ENCODE data around the gene NUDT4.
"Not testable (repeated sequence)": the region's sequence is repeated elsewhere in the genome, so short reads cannot be mapped to it uniquely, and the experiment has no call there.

The NUDT4 gene

DNA sequence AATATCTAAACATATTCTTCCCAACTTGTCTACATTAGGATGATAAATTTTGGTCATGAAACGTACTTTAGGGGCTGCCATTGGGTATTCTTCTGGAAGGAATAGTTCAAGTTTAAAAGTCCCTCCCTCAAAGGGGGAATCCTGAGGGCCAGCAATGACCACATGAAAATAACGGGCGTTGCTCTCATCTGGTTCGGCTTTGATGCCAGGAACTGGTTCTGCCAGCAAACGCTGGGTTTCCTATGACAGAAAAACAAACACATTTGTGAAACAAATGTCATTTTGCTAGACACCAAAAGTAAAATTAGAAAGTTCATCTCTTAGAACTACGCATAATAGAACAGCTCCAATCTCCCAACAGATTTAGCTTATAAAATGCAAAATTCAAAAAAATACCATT, 33.3 kb downstream of the NUDT4 start:
- H3K4me3 ChIP-seq (ENCODE audit: low read length); DNase-seq; H3K79me1 ChIP-seq (ENCODE audit: low read length); H2BK15ac ChIP-seq (replicated peaks; ENCODE audit: low read depth); H3K56ac ChIP-seq (ENCODE audit: low read length); H2AK5ac ChIP-seq (ENCODE audit: low read length); H2BK120ac ChIP-seq (ENCODE audit: low read depth, low read length); H3K27ac ChIP-seq (ENCODE audit: low read depth, low read length); H4K5ac ChIP-seq (ENCODE audit: low read length); H2BK5ac ChIP-seq (ENCODE audit: low read length); H3K36me3 ChIP-seq (ENCODE audit: control insufficient read depth, insufficient read depth, low read length); H3K4me1 ChIP-seq (ENCODE audit: control insufficient read depth, low read depth, low read length); H3K18ac ChIP-seq (ENCODE audit: low read length); H3K4me2 ChIP-seq (ENCODE audit: low read length); H3K9ac ChIP-seq (ENCODE audit: low read length); H3K4ac ChIP-seq (ENCODE audit: low read depth, low read length); H3K27me3 ChIP-seq (ENCODE audit: insufficient read depth, low read length, poor library complexity); H3K23ac ChIP-seq (ENCODE audit: low read length); H4K8ac ChIP-seq (ENCODE audit: low read depth, low read length): not testable (repeated sequence)
- 100% methylated on average over 1 of the region's 6 CpGs for WGBS (ENCODE audit: extremely low coverage, insufficient coverage, low lambda C conversion rate)
- H3K79me2 ChIP-seq (ENCODE audit: control insufficient read depth, insufficient read depth, low read length) = peaks cover 36% of the 10 kb centered on the region

DNA sequence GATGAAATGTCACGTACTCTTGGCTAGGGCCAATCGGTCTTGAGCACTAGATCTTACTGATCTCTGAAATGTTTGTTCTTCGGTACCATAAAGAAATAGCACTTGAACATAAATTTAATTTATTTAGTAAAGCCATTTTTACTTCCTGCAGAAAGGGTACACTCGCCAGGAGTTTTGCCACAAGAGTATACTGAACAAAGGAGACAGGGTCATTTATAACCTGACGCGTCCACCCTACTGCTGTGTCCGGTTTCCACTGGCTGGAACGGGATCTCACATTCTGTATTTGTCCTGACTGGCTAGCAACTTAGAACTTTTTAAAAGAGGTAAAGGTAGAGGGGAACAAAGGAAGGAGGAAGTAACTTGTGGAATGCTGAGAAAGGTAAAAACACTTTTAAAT, 34.7 kb downstream of the NUDT4 start:
- H3K23ac ChIP-seq (ENCODE audit: low read length); H3K9ac ChIP-seq (ENCODE audit: low read length); H2BK15ac ChIP-seq (replicated peaks; ENCODE audit: low read depth); H4K8ac ChIP-seq (ENCODE audit: low read depth, low read length); H3K27me3 ChIP-seq (ENCODE audit: insufficient read depth, low read length, poor library complexity); H3K36me3 ChIP-seq (ENCODE audit: control insufficient read depth, insufficient read depth, low read length); H2BK5ac ChIP-seq (ENCODE audit: low read length); H3K79me1 ChIP-seq (ENCODE audit: low read length); H2AK5ac ChIP-seq (ENCODE audit: low read length); H3K4me3 ChIP-seq (ENCODE audit: low read length); DNase-seq; H3K4me2 ChIP-seq (ENCODE audit: low read length); H3K27ac ChIP-seq (ENCODE audit: low read depth, low read length); H3K56ac ChIP-seq (ENCODE audit: low read length); H3K4ac ChIP-seq (ENCODE audit: low read depth, low read length); H3K4me1 ChIP-seq (ENCODE audit: control insufficient read depth, low read depth, low read length); H3K18ac ChIP-seq (ENCODE audit: low read length); H4K5ac ChIP-seq (ENCODE audit: low read length); H2BK120ac ChIP-seq (ENCODE audit: low read depth, low read length): not testable (repeated sequence)
- H3K79me2 ChIP-seq (ENCODE audit: control insufficient read depth, insufficient read depth, low read length) = peaks cover 48% of the 10 kb centered on the region
- no CpG with 5 or more reads among the region's 8 CpGs for WGBS (ENCODE audit: extremely low coverage, insufficient coverage, low lambda C conversion rate)

DNA sequence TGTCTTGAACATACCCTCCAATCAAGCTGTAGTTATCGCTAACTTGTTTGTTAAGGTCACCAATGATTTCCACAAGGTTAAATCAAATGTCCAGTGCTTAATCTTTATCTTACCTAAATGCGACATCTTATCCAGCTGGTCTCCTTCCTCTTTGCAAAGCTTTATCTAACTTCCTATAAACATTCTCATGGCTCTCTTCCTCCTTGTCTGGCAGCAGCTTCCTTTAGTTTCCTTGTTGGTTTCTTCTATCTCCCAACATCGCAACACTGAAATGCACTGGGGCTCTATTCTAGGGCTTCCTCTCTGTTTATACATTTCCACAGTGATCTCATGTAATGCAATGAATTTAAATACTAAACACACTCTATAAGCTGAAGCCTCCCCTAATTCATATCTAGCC, 35.3 kb downstream of the NUDT4 start:
- peaks cover 52% of the 10 kb centered on the region for H3K79me2 ChIP-seq (ENCODE audit: control insufficient read depth, insufficient read depth, low read length)
- H4K8ac ChIP-seq (ENCODE audit: low read depth, low read length) = no peak overlapping the region
- no peak overlapping the region for H3K9ac ChIP-seq (ENCODE audit: low read length)
- H3K4me2 ChIP-seq (ENCODE audit: low read length) = no peak overlapping the region
- no peak overlapping the region for H4K5ac ChIP-seq (ENCODE audit: low read length)
- no peak overlapping the region for H3K23ac ChIP-seq (ENCODE audit: low read length)
- H3K79me1 ChIP-seq (ENCODE audit: low read length) = peaks cover 6% of the 10 kb centered on the region
- no peak overlapping the region for H2BK15ac ChIP-seq (replicated peaks; ENCODE audit: low read depth)
- H3K4ac ChIP-seq (ENCODE audit: low read depth, low read length) = no peak overlapping the region
- WGBS (ENCODE audit: extremely low coverage, insufficient coverage, low lambda C conversion rate) = no CpG with 5 or more reads among the region's 3 CpGs
- H3K4me3 ChIP-seq (ENCODE audit: low read length) = no peak overlapping the region
- H2AK5ac ChIP-seq (ENCODE audit: low read length) = no peak overlapping the region
- no peak overlapping the region for H2BK5ac ChIP-seq (ENCODE audit: low read length)
- no peak for DNase-seq
- H3K18ac ChIP-seq (ENCODE audit: low read length) = no peak overlapping the region
- H2BK120ac ChIP-seq (ENCODE audit: low read depth, low read length) = no peak overlapping the region
- H3K27me3 ChIP-seq (ENCODE audit: insufficient read depth, low read length, poor library complexity) = no peaks in the 10 kb centered on the region
- H3K4me1 ChIP-seq (ENCODE audit: control insufficient read depth, low read depth, low read length) = no peaks in the 10 kb centered on the region
- no peak overlapping the region for H3K56ac ChIP-seq (ENCODE audit: low read length)
- no peak overlapping the region for H3K27ac ChIP-seq (ENCODE audit: low read depth, low read length)
- no peaks in the 10 kb centered on the region for H3K36me3 ChIP-seq (ENCODE audit: control insufficient read depth, insufficient read depth, low read length)

DNA sequence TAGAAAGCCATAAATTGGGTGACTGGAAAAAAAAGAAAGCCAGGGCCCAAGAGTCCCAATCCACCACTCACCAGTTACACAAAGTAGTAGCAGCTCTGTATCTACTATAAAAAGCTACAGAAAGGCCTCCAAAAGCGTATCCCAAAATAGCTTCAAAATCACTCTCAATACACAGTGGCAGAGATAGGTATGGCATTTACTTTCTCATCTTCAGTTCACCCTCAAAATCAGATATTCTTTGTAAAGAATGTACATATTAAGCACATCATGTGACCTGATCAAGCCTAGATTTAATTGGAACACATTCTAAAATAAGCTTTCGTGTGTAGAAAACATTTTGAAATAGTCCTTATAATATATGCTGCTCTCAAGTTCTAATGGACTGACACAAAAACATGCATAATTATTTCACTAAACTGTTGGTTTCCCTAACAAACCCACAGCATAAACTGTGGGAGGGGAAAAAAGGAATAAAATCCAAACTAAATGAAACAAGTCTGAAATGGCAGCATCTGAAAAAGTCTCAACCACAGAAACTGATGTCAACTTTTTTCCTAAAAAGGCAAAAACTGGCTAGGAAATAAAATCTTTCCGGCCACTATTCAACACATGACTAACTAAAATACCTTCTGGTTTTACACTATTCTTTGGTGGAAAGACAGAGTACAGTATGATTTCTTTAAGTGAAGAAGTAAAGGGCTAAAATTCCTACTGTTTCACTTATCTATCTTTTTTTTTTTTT, 38.2 kb downstream of the NUDT4 start:
- DNase-seq = no peak
- Histone ChIP-seq H3K27me3 (ENCODE audit: insufficient read depth, low read length, poor library complexity) (no peaks in the 10 kb centered on the region), H3K4ac (ENCODE audit: low read depth, low read length) (no peak overlapping the region), H4K8ac (ENCODE audit: low read depth, low read length) (no peak overlapping the region), H4K5ac (ENCODE audit: low read length) (no peak overlapping the region), H3K4me3 (ENCODE audit: low read length) (no peak overlapping the region), H3K4me2 (ENCODE audit: low read length) (no peak overlapping the region), H3K56ac (ENCODE audit: low read length) (no peak overlapping the region), H3K23ac (ENCODE audit: low read length) (no peak overlapping the region), H3K18ac (ENCODE audit: low read length) (no peak overlapping the region), H3K4me1 (ENCODE audit: control insufficient read depth, low read depth, low read length) (no peaks in the 10 kb centered on the region), H3K79me1 (ENCODE audit: low read length) (peaks cover 4% of the 10 kb centered on the region), H2BK5ac (ENCODE audit: low read length) (no peak overlapping the region), H2AK5ac (ENCODE audit: low read length) (no peak overlapping the region), H3K36me3 (ENCODE audit: control insufficient read depth, insufficient read depth, low read length) (no peaks in the 10 kb centered on the region), H2BK15ac (replicated peaks; ENCODE audit: low read depth) (no peak overlapping the region), H2BK120ac (ENCODE audit: low read depth, low read length) (no peak overlapping the region), H3K79me2 (ENCODE audit: control insufficient read depth, insufficient read depth, low read length) (peaks cover 74% of the 10 kb centered on the region), H3K27ac (ENCODE audit: low read depth, low read length) (no peak overlapping the region), H3K9ac (ENCODE audit: low read length) (no peak overlapping the region)
- WGBS (ENCODE audit: extremely low coverage, insufficient coverage, low lambda C conversion rate) = no CpG with 5 or more reads among the region's 3 CpGs

DNA sequence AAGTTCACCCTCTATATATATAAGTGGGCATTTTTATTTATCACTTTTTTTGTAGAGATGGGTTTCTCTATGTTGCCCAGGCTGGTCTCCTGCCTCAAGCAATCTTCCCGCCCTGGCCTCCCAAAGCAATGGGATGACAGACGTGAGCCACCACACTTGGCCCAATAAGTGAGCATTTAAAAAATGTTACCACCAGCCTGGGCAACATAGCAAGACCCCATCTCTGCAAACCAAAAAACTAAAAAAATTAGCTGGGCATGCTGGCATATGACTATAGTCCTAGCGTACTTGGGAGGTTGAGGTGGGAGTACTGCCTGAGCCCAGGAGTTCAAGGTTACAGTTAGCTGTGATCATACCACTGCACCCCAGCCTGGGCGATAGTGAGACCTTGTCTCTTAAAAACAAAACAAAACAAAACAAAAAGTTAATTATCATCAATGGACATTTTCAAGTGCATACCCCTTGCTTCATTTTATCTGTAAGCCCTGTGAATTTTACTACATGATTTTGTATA, 40.3 kb downstream of the NUDT4 start:
- no peak overlapping the region for H2AK5ac ChIP-seq (ENCODE audit: low read length)
- no peak overlapping the region for H3K18ac ChIP-seq (ENCODE audit: low read length)
- no peak overlapping the region for H4K5ac ChIP-seq (ENCODE audit: low read length)
- no peaks in the 10 kb centered on the region for H3K36me3 ChIP-seq (ENCODE audit: control insufficient read depth, insufficient read depth, low read length)
- no CpG with 5 or more reads among the region's 4 CpGs for WGBS (ENCODE audit: extremely low coverage, insufficient coverage, low lambda C conversion rate)
- H3K79me1 ChIP-seq (ENCODE audit: low read length) = peaks cover 3% of the 10 kb centered on the region
- no peak overlapping the region for H3K4me3 ChIP-seq (ENCODE audit: low read length)
- no peak overlapping the region for H3K4ac ChIP-seq (ENCODE audit: low read depth, low read length)
- no peak overlapping the region for H2BK120ac ChIP-seq (ENCODE audit: low read depth, low read length)
- peaks cover 74% of the 10 kb centered on the region for H3K79me2 ChIP-seq (ENCODE audit: control insufficient read depth, insufficient read depth, low read length)
- no peak overlapping the region for H3K9ac ChIP-seq (ENCODE audit: low read length)
- H2BK15ac ChIP-seq (replicated peaks; ENCODE audit: low read depth) = no peak overlapping the region
- no peak overlapping the region for H3K4me2 ChIP-seq (ENCODE audit: low read length)
- H3K4me1 ChIP-seq (ENCODE audit: control insufficient read depth, low read depth, low read length) = peaks cover 2% of the 10 kb centered on the region
- H2BK5ac ChIP-seq (ENCODE audit: low read length) = no peak overlapping the region
- no peaks in the 10 kb centered on the region for H3K27me3 ChIP-seq (ENCODE audit: insufficient read depth, low read length, poor library complexity)
- H3K27ac ChIP-seq (ENCODE audit: low read depth, low read length) = no peak overlapping the region
- no peak overlapping the region for H3K23ac ChIP-seq (ENCODE audit: low read length)
- no peak overlapping the region for H3K56ac ChIP-seq (ENCODE audit: low read length)
- no peak for DNase-seq
- H4K8ac ChIP-seq (ENCODE audit: low read depth, low read length) = no peak overlapping the region

Data from mesendoderm (in vitro differentiated cells).